ENCODE measurements around the gene RADIL. TPM values are rescaled to one million over a fixed set of nuclear protein-coding genes. Genes with fewer than 3 reads are reported as not detected.
A peak's percentile ranks its signal among the peaks of the same experiment; 100 is the strongest.

The RADIL gene
- total and polyA plus RNA-seq, 2 of the 13 experiments (the other 11 are each of a cell fraction or from before 2014, with no cell fraction given), result 0.05 to 0.09 TPM

- H3K27ac ChIP-seq (ENCODE audit: extremely low read length, insufficient read depth, low read length), result no peak overlapping the region
- H2AFZ ChIP-seq (ENCODE audit: low read length), result no peak overlapping the region
- in situ Hi-C loops (cut with HindIII; ENCODE audit: extremely low pct_ligation_motif_present, low pct_unique_long_range_greater_than_20kb), result no loop called here
- FAIRE-seq (no peak), ATAC-seq (no peak), DNase-seq (ENCODE audit: low spot score) (no peak)
- no peaks in the 10 kb centered on the region for H3K9me3 ChIP-seq (ENCODE audit: low read length)
- no peak overlapping the region for H3K9ac ChIP-seq (ENCODE audit: insufficient read depth, low read depth, low read length)
- POLR2A ChIA-PET, result no interaction called here
- H3K27me3 ChIP-seq (ENCODE audit: control insufficient read depth in 1 of 2, insufficient read depth in 2 of 2, low read length in 2 of 2), result 0 out of 5 replicates have a peak, but pooled peaks cover 0 to 6% of the 10 kb centered on the region in 2 experiments
- BruUV-seq (replicated peaks), result no TSS peak
- no peaks in the 10 kb centered on the region for H3K36me3 ChIP-seq (replicated peaks in 1 of 2; ENCODE audit: control insufficient read depth in 1 of 2, insufficient read depth in 2 of 2, low read length in 2 of 2)
- intact Hi-C loops (cut with micrococcal nuclease; ENCODE audit: unreplicated experiment), result no loop called here
- H3K4me3 ChIP-seq (replicated peaks in 1 of 3; ENCODE audit: insufficient read depth in 1 of 3, low read depth in 2 of 3, low read length in 3 of 3), result no peak overlapping the region
- no peaks in the 10 kb centered on the region; the same call in 1 of the 2 replicates for H3K4me1 ChIP-seq (ENCODE audit: insufficient read depth, low read length)
- CTCF ChIA-PET (ENCODE audit: low intra/inter-chr PET ratio, low total read pairs), result no interaction called here
- H3K4me2 ChIP-seq (ENCODE audit: low read depth, low read length), result no peak overlapping the region
- 12% methylated on average over 3 of the region's 3 CpGs for WGBS (ENCODE audit: low lambda C conversion rate)
- no peaks in the 10 kb centered on the region for H3K79me2 ChIP-seq (ENCODE audit: insufficient read depth, low read length)
- no peak for TF ChIP-seq MAFG (CRISPR knock-in tag; IDR thresholded peaks at IDR 0.05)
- peak; percentile 24 for TF ChIP-seq CTCF (CRISPR knock-in tag; IDR thresholded peaks at IDR 0.05)
- H4K20me1 ChIP-seq (ENCODE audit: insufficient read depth, low read length), result no peaks in the 10 kb centered on the region
These were observed 4.6 kb upstream of the RADIL start for GRCh38 chr7:4888161-4888560.

DNA sequence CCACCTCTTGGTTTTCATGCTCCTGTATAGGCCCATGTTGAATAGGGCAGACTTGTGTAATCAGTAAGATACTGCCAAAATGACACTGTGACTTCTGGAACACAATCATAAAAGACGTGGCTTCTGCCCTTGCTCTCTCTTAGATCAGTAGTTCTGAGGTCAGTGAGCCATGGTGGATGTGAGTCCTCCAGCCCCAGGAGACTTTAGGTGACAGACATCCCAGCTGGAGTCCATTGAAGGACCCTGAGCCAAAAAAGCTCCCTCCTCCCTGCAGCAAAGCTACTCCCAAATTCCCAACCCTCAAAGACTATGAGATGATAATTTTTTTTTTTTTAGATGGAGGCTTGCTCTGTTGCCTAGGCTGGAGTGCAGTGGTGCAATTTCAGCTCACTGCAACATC, 3.2 kb upstream of the RADIL start:
- H3K4me1 ChIP-seq (ENCODE audit: insufficient read depth, low read length), result peaks cover 8% of the 10 kb centered on the region; the same call in 1 of the 2 replicates
- TF ChIP-seq RELA (CRISPR knock-in tag; IDR thresholded peaks at IDR 0.05) (no peak), ZNF142 (CRISPR knock-in tag; IDR thresholded peaks at IDR 0.05) (no peak), KLF9 (CRISPR knock-in tag; IDR thresholded peaks at IDR 0.05; ENCODE audit: low read depth) (no peak), RBAK (CRISPR knock-in tag; IDR thresholded peaks at IDR 0.05) (no peak), NCOR1 (IDR thresholded peaks at IDR 0.05; ENCODE audit: borderline replicate concordance, low read length) (no peak), ZNF724P (CRISPR knock-in tag; IDR thresholded peaks at IDR 0.05; ENCODE audit: borderline replicate concordance) (no peak), ZNF749 (CRISPR knock-in tag; IDR thresholded peaks at IDR 0.05; ENCODE audit: borderline replicate concordance) (no peak)
- H3K27me3 ChIP-seq (ENCODE audit: control insufficient read depth in 1 of 2, insufficient read depth in 2 of 2, low read length in 2 of 2), result peaks cover 2 to 20% of the 10 kb centered on the region in 2 experiments; a peak in 3 of 5 replicates
- H3K27ac ChIP-seq (ENCODE audit: extremely low read length, insufficient read depth, low read length), result no peak overlapping the region
- H3K9me3 ChIP-seq (ENCODE audit: low read length), result no peaks in the 10 kb centered on the region
- no peak overlapping the region for H3K4me3 ChIP-seq (replicated peaks in 1 of 3; ENCODE audit: insufficient read depth in 1 of 3, low read depth in 2 of 3, low read length in 3 of 3)
- in situ Hi-C loops (cut with HindIII; ENCODE audit: extremely low pct_ligation_motif_present, low pct_unique_long_range_greater_than_20kb), result no loop called here
- BruUV-seq (replicated peaks), result no TSS peak
- no peak overlapping the region for H2AFZ ChIP-seq (ENCODE audit: low read length)
- intact Hi-C loops (cut with micrococcal nuclease; ENCODE audit: unreplicated experiment), result no loop called here
- no peak for FAIRE-seq
- WGBS (ENCODE audit: low lambda C conversion rate), result 0% methylated on average over 1 of the region's 1 CpG
- POLR2A ChIA-PET, result no interaction called here
- DNase-seq (ENCODE audit: low spot score), result no peak
- no peaks in the 10 kb centered on the region for H4K20me1 ChIP-seq (ENCODE audit: insufficient read depth, low read length)
- no peaks in the 10 kb centered on the region for H3K79me2 ChIP-seq (ENCODE audit: insufficient read depth, low read length)
- H3K4me2 ChIP-seq (ENCODE audit: low read depth, low read length), result no peak overlapping the region
- no peaks in the 10 kb centered on the region for H3K36me3 ChIP-seq (replicated peaks in 1 of 2; ENCODE audit: control insufficient read depth in 1 of 2, insufficient read depth in 2 of 2, low read length in 2 of 2)
- ATAC-seq, result no peak
- CTCF ChIA-PET (ENCODE audit: low intra/inter-chr PET ratio, low total read pairs), result no interaction called here
- H3K9ac ChIP-seq (ENCODE audit: insufficient read depth, low read depth, low read length), result no peak overlapping the region
